ENCODE data around the gene DNAJB14.
"Not testable (repeated sequence)": the region's sequence is repeated elsewhere in the genome, so short reads cannot be mapped to it uniquely, and the experiment has no call there.

Gene DNAJB14

GRCh38 chr4:99946356-99947189 lies at the start of gene DNAJB14:
Gene DNAJB14, minus strand, starts transcription at chr4:99946618. Its CDS starts 47 bp downstream, at chr4:99946571.
- peak; percentile 85 for DNase-seq (ENCODE audit: low spot score)

- DNase-seq (ENCODE audit: low spot score): no peak
These were observed 45.3 kb upstream of the DNAJB14 start for GRCh38 chr4:99991741-99992140.

- DNase-seq (ENCODE audit: low spot score): no peak
These were observed 41.3 kb upstream of the DNAJB14 start for GRCh38 chr4:99987681-99988080.

DNA sequence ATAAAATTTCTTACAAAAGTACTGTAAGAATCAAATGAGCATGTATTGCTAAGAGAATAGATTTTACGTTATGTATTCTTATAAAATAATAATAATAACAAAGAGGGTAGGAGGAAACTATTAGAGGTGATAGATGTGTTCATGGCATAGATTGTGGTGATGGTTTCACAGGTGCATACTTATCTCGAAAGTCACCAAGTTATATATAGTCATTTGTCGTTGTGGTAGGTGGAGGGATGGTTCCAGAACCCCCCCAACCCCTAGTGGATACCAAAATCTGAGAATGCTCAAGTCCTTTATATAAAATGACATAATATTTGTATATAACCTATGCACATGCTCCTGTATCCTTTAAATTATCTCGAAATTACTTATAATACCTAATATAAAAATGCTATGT lies 40.4 kb upstream of the DNAJB14 start:
- DNase-seq (ENCODE audit: low spot score): no peak

DNA sequence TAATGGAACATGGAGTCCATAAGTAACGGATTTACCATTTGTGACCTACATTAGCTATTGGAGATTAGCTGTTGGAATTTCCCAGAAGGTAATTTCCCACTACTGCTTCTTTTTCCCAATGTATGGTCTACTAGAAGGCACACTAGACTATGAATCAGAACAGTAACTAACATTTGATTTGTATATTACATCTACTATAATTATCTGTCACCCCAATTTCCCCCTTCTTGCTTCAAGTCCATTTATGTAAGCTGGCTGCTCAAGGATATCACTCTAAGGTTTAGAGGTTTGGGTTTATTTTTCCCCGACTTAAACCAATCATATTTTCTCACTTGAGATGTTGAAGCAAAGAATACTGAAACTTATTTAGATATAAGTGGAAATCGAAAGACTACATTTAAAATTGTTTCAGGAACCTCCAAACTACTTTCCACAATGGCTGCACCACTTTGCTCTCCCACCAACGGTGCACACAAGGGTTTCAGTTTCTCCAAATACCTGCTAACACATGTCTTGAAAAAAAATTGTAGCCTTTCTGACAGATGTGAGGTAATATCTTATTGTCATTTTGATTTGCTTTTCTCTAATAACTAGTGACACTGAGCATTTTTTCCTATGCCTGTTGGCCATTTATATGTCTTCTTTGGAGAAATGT lies 37.0 kb upstream of the DNAJB14 start:
- no peak for DNase-seq (ENCODE audit: low spot score)

DNA sequence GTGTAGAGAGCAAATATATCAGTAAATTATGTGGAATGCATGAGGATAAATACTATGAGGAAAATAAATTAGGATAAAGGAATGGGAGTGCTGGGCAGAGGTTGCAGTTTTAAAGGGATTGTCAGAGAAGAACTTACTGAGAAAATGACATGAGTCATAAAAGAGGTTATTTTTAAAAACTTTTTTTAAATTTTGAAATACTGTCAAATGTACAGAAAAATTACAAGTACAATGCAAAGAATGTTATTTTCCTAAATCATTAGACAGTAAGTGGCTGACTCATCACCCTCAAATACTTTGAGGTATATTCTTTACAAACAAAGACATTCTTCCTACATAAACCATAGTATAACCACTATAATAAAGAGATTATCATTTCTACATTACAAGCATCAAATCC lies 33.5 kb upstream of the DNAJB14 start:
- no peak for DNase-seq (ENCODE audit: low spot score)

- no peak for DNase-seq (ENCODE audit: low spot score)
These were observed 25.2 kb upstream of the DNAJB14 start for GRCh38 chr4:99971453-99972111.

- no peak for DNase-seq (ENCODE audit: low spot score)
These were observed 21.9 kb upstream of the DNAJB14 start for GRCh38 chr4:99968330-99968729.

DNA sequence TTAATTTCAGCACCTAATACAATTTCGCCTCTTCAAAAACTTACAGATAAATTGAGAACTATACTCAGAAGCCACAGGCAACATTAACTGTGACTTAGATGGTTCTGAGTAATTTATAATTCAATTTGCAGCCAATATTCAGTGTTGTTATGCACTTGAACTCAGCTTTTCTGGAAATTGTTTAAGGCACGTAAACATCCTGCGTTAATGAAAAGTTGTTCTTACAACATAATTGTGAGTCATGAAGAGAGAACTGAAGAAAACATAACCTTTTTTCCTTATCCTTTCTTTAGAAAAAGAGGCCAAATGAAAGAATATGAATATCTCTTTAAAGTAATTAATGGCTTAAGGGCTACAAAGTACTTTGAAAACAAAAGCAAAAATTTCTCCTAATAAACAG lies 20.3 kb upstream of the DNAJB14 start:
- DNase-seq (ENCODE audit: low spot score): no peak

GRCh38 chr4:99965674-99966350 lies 19.4 kb upstream of the DNAJB14 start:
- no peak for DNase-seq (ENCODE audit: low spot score)

DNA sequence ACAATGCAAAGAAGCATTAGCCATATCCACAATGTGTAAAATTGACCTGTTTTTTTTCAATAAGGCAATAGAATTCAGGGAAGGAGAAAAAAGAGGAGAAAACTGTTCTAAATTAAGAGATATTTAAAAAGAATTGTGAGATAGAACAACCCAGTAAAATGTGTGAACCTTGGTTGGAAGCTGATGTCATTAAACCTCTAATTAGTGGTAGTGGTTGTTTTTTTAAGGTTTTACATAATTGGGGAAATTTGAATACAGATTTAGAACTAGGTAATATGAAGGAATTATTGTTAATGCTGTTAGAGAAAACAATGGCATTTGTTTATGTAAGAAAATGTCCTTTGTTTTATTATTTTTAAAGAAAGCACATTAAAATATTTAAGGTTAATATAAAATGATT lies 18.8 kb upstream of the DNAJB14 start:
- DNase-seq (ENCODE audit: low spot score): no peak

GRCh38 chr4:99961711-99962110 lies 15.3 kb upstream of the DNAJB14 start:
- DNase-seq (ENCODE audit: low spot score): no peak

DNA sequence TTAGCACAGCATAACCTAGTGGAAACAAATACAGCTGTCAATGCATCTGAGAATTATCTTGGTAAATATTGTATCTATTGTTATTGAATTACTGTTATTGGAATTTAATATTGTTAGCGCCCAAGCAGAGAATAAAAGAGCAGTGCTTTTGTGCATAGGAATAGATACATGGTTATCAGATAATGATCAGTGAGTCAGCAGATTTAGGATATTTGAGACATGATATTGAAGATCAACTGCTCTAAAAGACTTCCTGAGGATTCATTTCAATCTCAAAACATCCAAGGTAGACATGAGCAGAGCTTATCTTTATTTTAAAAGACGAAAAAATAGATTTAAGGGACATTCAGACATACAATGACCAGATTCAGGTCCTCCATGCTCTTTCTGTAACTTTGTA lies 14.2 kb upstream of the DNAJB14 start:
- no peak for DNase-seq (ENCODE audit: low spot score)

- not testable (repeated sequence) for DNase-seq (ENCODE audit: low spot score)
These were observed 11.8 kb upstream of the DNAJB14 start for GRCh38 chr4:99958207-99958606.

DNA sequence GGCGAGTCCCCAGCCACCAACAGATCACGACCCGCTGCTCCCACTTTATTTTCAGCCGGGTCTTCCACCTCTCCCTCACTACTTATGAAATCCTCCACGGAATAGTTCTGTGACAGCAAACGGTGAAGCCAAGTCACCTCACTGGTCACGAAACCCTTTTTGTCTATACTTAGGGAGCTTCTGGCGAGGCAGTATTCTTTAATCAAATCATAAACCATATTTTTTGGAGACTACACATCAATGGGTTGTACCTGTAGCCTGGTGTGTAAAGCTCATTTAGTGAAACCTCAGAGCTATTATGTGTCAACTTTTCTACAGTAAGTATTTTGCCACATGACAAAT lies 4.5 kb upstream of the DNAJB14 start:
- no peak for DNase-seq (ENCODE audit: low spot score)

- peak; percentile 95 for DNase-seq (ENCODE audit: low spot score)
These were observed 3.8 kb upstream of the DNAJB14 start, which contains the start of gene H2AZ1 for GRCh38 chr4:99949999-99950912. Gene H2AZ1, minus strand, starts transcription at chr4:99950275. Its CDS starts 105 bp downstream, at chr4:99950170.

DNA sequence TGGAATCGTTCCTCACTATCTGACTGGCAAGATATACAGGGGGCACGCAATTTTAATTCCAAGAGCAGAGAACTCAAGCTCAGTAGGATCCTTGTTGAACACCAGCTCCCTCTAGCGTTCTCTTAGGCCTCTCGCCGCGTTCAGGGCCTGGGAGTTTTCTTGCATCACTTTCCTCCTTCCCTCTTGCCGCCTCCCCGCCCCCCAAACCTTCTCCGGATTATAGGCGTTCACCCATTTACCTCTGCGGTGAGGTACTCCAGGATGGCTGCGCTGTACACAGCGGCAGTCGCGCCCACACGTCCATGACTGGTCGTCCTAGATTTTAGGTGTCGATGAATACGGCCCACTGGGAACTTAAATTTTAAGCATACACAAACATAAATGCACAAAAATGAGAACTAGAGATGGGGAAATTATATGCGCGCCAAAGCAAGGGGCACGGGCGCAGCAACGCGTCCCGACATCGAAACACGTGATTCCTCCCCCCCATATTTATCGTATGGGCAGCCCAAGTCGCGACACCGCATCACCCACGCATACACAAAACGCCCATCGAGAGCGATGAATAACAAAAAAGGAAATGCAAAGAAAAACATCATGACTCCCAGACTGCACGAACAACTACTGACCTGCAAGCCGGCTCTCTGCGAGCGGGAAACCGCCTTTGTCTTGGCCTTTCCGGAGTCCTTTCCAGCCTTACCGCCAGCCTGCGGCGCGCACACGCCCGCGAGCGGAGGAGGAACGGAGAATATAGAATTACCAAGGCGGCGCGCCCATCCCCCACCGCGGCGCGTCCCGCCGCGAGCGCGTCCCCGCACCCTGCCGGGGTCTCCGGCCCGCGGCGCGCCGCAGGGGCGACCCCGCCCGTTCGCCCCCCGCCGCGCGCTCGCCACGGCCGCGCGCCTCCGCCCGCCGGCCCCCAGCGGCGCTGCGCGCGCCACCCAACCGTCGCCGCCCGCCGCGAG lies 2.9 kb upstream of the DNAJB14 start:
- DNase-seq (ENCODE audit: low spot score): peak; percentile 81

DNA sequence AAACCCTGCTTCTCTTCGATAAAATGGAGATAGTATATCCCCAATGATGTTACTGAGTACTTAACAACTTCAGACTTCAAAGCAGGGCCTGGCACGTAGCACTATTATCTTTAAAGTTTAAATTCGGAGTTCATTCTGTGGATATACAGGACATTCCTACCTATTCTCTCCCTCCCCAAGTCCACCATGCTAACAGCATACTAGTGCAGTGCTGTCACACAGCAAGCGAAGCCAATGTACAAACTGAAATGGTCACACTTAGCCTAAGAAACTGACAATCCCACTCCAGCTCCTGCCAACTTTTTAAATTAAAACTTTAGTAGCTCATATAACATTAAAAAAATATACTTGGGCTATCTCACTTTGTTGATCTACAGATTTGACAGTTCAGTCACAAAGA lies 1.2 kb upstream of the DNAJB14 start:
- DNase-seq (ENCODE audit: low spot score): no peak

- DNase-seq (ENCODE audit: low spot score): no peak
These were observed 766 bp upstream of the DNAJB14 start for GRCh38 chr4:99947190-99947578.

DNA sequence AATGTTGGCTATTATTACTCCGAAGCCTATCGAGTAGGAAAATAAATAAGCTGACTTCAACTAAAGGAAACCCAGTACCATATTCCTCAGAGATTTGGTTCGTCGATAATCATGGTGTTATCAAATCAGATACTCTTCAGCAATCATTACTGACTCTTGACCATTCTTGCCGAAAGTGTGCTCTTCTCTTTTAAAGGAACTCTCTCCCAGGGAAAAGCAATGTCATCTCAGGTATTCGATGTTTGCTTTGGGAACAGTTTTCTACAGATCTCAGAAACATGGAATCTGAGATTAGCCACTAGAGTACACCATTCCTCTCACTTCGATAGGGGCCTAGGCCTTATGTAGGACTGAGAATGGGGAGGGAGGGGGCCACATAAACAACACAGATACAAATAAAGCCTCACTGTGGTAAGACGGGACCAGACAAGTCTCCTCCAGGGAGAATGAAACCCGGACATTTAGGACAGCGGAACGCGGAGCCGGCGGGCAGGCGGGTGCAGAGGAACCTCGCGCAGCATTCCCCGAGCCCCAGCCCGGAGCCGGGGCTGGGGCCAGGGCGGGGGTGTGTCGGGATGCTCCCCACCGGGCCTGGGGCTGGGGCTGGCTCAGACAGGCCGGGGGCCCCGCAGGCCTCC lies 581 bp downstream of the DNAJB14 start:
- peak; percentile 67 for DNase-seq (ENCODE audit: low spot score)
